Activated naive CD4-positive, alpha-beta T cell treated with anti-CD3 and anti-CD28 coated beads, Interleukin-2, amount 50 U/mL, for 24 hours (primary cell): Measurements from ENCODE around the gene JSRP1.

ENCODE experiments used
- H3K27ac Mint-ChIP-seq: one replicate; pipeline ENCODE4 v1.8.0; 2021; ENCODE audit warnings: mild to moderate bottlenecking, mixed read lengths
- H3K27me3 Mint-ChIP-seq: one replicate; pipeline ENCODE4 v1.8.0; 2021; ENCODE audit warnings: mixed read lengths
- H3K36me3 Mint-ChIP-seq: one replicate; pipeline ENCODE4 v1.8.0; 2021; ENCODE audit warnings: mixed read lengths
- H3K4me1 Mint-ChIP-seq: one replicate; pipeline ENCODE4 v1.8.0; 2021; ENCODE audit warnings: mixed read lengths
- H3K4me3 Mint-ChIP-seq: one replicate; pipeline ENCODE4 v1.8.0; 2021; ENCODE audit warnings: mild to moderate bottlenecking, mixed read lengths
- H3K9me3 Mint-ChIP-seq: one replicate; pipeline ENCODE4 v1.8.0; 2021; ENCODE audit warnings: mixed read lengths

The JSRP1 gene

DNA sequence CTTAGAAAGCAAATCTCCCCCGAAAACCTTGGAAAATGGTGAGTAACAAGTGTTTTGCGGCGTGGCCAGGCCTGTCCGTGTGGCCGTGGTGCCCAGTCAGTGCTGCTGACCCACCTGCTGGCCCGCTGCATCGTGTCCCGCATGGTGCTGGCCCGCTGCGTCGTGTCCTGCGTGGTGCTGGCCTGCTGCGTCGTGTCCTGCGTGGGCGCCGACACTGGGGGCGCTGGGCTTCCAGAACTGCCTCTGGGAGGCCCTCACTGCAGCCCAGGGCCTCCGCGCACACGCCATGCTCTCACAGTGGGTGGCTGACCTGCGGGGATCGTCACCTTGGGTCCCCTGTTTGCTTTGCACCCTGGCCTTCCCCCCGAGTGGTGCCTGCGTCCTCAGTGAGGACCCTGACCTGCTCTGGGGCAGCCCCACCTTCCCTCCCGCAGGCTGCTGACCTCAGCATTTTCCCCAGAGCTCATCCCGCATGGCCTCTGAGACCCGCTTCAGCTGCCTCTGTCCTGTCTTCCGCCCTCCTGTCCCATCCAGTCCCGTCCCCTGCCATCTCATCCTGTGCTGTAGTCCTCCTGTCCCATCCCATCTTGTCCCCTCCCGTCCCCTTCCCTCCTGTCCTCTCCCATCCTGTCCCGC is 30.7 kb downstream of the JSRP1 start:
- Mint-ChIP-seq H3K27me3 (no peaks in the 10 kb centered on the region), H3K27ac (no peak overlapping the region), H3K9me3 (no peaks in the 10 kb centered on the region), H3K4me3 (no peak overlapping the region), H3K36me3 (peaks cover 1% of the 10 kb centered on the region), H3K4me1 (no peaks in the 10 kb centered on the region)

DNA sequence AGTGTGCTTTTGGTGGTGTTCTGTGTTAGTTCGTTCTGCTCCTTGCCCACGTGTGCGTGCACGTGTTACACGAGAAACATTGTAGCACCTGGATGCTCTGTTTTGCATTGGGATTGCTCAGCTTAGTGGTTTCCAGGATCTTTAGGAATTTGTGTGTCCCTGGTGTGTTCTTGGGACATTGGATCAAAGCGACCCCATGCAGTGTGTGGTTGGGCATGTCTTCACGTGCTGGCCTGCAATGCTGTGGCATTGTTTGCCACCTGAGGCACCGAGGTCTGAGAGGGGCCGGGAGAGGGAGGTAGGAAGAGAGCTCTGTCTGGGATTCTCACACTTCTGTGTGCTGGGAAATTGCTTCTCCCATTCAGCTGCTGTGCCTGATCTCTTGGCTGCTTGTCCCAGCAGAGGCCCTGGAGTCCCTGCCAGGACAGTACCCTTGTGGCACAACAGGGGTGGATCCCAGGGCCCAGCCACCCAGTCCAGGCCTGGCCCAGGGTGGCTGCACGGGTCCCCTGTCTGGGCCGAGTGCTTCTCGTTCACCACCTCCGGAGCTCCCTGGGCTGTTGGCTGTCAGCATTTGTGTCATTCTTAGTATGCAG is 31.4 kb downstream of the JSRP1 start:
- H3K36me3 Mint-ChIP-seq: peaks cover 1% of the 10 kb centered on the region
- no peaks in the 10 kb centered on the region for H3K4me1 Mint-ChIP-seq
- no peaks in the 10 kb centered on the region for H3K9me3 Mint-ChIP-seq
- peak overlapping the region; percentile 35 for H3K27ac Mint-ChIP-seq
- no peak overlapping the region for H3K4me3 Mint-ChIP-seq
- no peaks in the 10 kb centered on the region for H3K27me3 Mint-ChIP-seq

DNA sequence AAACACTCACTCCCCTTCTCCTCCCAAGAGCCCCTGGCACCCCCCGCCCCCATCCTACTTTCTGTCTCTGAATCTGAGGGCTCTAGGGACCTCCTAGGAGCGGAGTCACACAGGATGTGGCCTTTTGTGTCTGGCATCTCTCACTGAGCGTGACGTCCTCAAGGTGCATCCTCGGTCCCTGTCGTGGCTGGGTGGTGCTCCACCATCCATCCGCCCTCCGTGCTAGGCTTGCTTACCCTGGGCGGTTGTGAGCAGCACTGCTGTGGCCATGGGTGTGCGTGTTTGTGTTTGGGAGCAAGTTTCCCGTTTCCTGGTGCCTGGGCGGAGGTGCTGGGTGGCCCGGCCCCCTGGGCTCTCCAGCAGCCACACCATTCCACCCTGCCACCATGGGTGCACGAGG is 32.3 kb downstream of the JSRP1 start:
- H3K9me3 Mint-ChIP-seq: no peaks in the 10 kb centered on the region
- no peaks in the 10 kb centered on the region for H3K4me1 Mint-ChIP-seq
- H3K27me3 Mint-ChIP-seq: no peaks in the 10 kb centered on the region
- no peak overlapping the region for H3K27ac Mint-ChIP-seq
- peaks cover 1% of the 10 kb centered on the region for H3K36me3 Mint-ChIP-seq
- H3K4me3 Mint-ChIP-seq: no peak overlapping the region

DNA sequence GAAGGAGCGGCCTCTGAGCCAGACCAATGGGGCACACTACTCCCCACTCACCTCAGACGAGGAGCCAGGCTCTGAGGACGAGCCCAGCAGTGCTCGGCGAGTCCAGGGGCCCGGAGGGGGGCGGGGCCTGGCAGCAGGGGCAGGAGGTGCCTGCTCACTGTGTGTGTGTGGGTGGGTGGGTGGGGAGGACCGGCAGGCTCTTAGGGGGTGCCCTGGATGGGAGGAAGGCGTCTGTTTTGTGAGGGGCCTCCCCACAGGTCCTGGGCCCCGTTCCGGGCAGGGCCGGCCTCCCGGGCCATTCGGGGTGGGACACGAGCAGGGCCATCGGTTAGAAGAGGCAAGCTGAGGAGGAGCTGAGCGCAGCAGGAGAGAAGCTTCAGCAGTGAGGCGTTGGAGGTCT is 32.8 kb downstream of the JSRP1 start:
- H3K27ac Mint-ChIP-seq: no peak overlapping the region
- H3K9me3 Mint-ChIP-seq: no peaks in the 10 kb centered on the region
- no peaks in the 10 kb centered on the region for H3K4me1 Mint-ChIP-seq
- no peak overlapping the region for H3K4me3 Mint-ChIP-seq
- H3K36me3 Mint-ChIP-seq: no peaks in the 10 kb centered on the region
- H3K27me3 Mint-ChIP-seq: no peaks in the 10 kb centered on the region

DNA sequence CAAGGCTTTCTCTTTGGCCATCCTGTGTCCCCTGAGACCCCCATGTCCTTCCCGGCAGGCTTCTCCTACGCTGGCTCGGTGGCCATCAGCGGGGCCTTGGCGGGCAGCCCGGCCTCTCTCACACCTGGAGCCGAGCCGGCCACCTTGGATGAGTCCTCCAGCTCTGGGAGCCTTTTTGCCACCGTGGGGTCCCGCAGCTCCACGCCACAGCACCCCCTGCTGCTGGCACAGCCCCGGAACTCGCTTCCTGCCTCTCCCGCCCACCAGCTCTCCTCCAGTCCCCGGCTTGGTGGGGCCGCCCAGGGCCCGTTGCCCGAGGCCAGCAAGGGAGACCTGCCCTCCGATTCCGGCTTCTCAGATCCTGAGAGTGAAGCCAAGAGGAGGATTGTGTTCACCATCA is 34.3 kb downstream of the JSRP1 start:
- Mint-ChIP-seq H3K4me1 (no peaks in the 10 kb centered on the region), H3K36me3 (peaks cover 3% of the 10 kb centered on the region)

DNA sequence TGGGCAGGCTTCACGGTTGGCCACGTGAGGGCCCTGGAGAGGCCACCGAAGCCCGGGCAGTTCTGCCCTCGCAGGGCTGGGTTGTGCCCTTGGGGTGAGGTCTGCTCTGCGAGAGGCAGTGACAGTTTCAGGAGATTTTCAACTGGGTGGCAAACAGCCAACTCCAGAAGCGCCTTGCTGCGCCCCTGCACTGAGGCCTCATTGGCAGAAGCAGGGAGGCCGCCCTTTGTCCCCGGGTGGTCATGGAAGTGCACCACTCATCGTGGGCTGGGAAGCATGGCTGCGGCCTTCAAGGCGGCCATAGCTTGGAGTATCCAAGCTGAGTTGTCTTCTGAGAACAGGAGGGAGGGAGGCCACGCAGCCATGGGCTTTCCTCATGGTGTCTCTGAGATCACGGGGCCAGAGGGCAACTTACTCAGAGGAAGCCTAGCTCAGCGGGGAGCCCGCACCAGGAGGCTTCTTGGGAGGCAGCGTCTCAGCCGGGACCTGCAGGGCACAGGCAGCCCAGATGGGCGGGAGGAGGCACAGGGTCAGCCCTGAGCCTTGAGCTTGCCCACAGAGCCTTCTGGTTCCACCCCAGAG is 34.9 kb downstream of the JSRP1 start:
- H3K27ac Mint-ChIP-seq: no peak overlapping the region
- no peaks in the 10 kb centered on the region for H3K9me3 Mint-ChIP-seq
- peaks cover 3% of the 10 kb centered on the region for H3K36me3 Mint-ChIP-seq
- H3K4me1 Mint-ChIP-seq: no peaks in the 10 kb centered on the region
- H3K27me3 Mint-ChIP-seq: no peaks in the 10 kb centered on the region
- H3K4me3 Mint-ChIP-seq: no peak overlapping the region

More for the DNA sequence above, 34.3 kb downstream of the JSRP1 start:
- Mint-ChIP-seq H3K27me3 (no peaks in the 10 kb centered on the region), H3K4me3 (no peak overlapping the region), H3K9me3 (no peaks in the 10 kb centered on the region), H3K27ac (no peak overlapping the region)

DNA sequence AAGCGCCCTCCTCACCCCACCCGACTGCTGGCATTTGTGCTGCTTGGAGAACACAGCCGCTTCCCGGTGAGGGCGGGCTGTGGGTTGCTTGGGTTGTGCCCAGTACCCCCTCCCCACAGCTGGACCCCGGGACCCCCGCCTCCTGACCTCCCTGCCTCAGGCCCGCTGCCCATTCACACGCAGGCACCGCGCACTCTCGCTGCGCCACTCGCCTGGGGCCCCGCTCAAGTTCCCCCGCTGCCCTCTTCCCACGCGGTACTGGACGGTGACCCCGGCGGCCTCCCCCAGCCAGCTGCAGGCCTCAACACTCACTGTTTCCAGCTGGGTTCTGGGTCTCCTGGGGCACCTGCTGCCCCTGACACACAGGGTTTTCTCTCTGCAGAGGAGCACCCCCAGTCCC is 36.5 kb downstream of the JSRP1 start:
- Mint-ChIP-seq H3K4me1 (peaks cover 12% of the 10 kb centered on the region), H3K4me3 (no peak overlapping the region), H3K27ac (no peak overlapping the region)

DNA sequence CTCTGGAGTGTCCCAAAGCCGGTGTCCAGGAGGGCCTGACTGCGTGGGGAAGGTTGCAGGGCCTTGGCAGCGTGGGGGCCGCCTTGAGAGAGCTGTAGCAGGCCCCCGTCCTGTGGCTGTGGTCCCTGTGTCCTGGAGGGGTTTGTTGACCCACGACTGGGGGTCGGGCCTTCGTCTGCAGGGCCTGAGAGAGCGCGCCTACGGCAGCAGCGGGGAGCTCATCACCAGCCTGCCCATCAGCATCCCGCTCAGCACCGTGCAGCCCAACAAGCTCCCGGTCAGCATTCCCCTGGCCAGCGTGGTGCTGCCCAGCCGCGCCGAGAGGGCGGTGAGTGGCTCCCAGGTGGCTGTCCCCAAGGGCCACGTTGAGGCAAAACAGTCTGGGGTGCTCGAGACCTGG is 38.6 kb downstream of the JSRP1 start:
- Mint-ChIP-seq H3K36me3 (peaks cover 4% of the 10 kb centered on the region), H3K27me3 (no peaks in the 10 kb centered on the region), H3K9me3 (no peaks in the 10 kb centered on the region), H3K4me1 (peaks cover 15% of the 10 kb centered on the region), H3K27ac (no peak overlapping the region), H3K4me3 (no peak overlapping the region)

More for the DNA sequence above, 36.5 kb downstream of the JSRP1 start:
- H3K36me3 Mint-ChIP-seq: peaks cover 4% of the 10 kb centered on the region
- H3K27me3 Mint-ChIP-seq: no peaks in the 10 kb centered on the region
- H3K9me3 Mint-ChIP-seq: no peaks in the 10 kb centered on the region

DNA sequence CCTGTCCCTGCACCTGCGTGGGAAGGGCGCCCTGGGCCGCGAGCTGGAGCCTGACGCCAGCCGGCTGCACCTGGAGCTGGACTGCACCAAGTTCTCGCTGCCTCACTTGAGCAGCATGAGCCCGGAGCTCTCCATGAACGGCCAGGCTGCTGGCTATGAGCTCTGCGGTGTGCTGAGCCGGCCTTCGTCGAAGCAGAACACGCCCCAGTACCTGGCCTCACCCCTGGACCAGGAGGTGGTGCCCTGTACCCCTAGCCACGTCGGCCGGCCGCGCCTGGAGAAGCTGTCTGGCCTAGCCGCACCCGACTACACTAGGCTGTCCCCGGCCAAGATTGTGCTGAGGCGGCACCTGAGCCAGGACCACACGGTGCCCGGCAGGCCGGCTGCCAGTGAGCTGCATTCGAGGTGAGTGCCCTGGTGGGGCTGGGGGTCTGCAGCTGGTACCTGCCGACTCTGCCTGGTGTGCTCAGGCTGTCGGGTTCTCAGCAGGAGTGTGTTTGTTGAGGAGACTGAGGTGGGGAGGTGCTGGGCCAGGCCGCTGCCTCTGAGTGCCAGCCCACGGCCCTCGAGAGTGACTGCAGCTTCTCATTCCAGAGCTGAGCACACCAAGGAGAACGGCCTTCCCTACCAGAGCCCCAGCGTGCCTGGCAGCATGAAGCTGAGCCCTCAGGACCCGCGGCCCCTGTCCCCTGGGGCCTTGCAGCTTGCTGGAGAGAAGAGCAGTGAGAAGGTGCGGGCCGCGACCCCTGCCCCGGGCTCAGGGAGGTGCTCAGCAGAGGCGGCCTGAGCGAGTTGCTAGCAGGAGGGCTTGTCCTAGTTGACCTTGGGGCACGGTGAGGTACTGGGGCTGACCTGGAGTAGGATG is 39.6 kb downstream of the JSRP1 start:
- Mint-ChIP-seq H3K4me1 (peaks cover 15% of the 10 kb centered on the region), H3K27me3 (no peaks in the 10 kb centered on the region), H3K36me3 (peaks cover 7% of the 10 kb centered on the region), H3K27ac (peak overlapping the region; percentile 62), H3K4me3 (no peak overlapping the region), H3K9me3 (no peaks in the 10 kb centered on the region)

DNA sequence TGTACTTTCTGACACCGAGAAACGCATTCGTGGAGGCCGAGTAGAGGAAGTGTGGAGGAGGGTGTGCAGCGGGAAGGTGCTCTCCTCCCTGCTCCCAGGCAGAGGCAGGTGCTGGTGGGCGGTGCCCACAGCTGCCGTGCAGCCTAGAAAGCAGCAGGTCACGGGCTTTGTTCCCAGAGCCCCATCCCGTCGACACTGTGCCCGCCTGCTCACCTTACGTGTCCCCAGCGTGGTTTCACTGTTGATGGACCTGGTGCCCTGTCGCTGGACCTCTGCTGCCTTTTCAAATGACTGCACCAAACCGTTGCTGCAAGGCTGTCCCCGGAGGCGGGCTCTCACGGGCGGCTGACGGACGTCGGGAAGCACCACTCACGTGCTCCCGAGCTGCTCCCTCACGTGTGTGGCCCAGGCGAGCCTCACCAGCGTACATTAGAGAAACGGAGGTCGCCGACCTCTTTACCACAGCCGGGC is 40.9 kb downstream of the JSRP1 start:
- Mint-ChIP-seq H3K4me1 (peaks cover 15% of the 10 kb centered on the region), H3K27ac (peak overlapping the region; percentile 23), H3K4me3 (peak overlapping the region; percentile 44), H3K27me3 (no peaks in the 10 kb centered on the region), H3K9me3 (no peaks in the 10 kb centered on the region), H3K36me3 (peaks cover 7% of the 10 kb centered on the region)

DNA sequence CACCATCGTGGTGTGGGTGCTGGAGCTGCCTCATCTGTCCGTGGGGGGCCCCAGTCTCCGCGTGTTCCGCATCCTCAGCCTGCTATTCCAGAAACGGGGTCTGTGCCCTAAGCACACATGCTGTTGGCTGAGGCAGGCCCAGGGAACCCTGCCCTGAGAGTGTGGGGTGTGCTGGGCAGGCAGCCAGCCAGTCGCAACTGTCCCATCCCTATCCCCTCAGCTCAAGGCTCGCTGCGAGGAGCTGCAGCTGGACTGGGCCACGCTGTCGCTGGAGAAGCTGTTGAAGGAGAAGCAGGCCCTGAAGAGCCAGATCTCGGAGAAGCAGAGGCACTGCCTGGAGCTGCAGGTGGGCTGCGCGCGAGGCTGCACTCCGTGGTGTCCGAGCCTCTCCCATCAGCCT is 42.0 kb downstream of the JSRP1 start:
- Mint-ChIP-seq H3K27ac (no peak overlapping the region), H3K36me3 (peaks cover 7% of the 10 kb centered on the region), H3K4me3 (no peak overlapping the region), H3K4me1 (peaks cover 15% of the 10 kb centered on the region), H3K9me3 (no peaks in the 10 kb centered on the region), H3K27me3 (no peaks in the 10 kb centered on the region)

DNA sequence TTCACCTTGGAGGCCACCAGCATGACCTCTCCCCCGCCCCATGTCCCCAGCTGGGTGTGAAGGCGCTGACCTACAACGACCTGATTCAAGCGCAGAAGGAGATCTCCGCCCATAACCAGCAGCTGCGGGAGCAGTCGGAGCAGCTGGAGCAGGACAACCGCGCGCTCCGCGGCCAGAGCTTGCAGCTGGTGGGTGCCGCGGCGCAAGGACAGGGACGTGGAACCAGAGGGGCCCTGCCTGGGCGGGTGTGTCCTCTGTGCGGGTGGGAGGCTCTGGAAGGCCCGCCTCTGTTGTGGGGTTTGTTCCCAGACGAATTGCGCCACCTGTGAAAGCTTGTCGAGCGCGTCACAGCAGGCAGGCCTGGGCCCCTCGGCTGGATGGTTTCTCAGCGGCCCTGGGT is 42.4 kb downstream of the JSRP1 start:
- H3K9me3 Mint-ChIP-seq: no peaks in the 10 kb centered on the region
- no peak overlapping the region for H3K4me3 Mint-ChIP-seq
- H3K27me3 Mint-ChIP-seq: no peaks in the 10 kb centered on the region
- no peak overlapping the region for H3K27ac Mint-ChIP-seq
- H3K4me1 Mint-ChIP-seq: peaks cover 15% of the 10 kb centered on the region
- H3K36me3 Mint-ChIP-seq: peaks cover 9% of the 10 kb centered on the region

DNA sequence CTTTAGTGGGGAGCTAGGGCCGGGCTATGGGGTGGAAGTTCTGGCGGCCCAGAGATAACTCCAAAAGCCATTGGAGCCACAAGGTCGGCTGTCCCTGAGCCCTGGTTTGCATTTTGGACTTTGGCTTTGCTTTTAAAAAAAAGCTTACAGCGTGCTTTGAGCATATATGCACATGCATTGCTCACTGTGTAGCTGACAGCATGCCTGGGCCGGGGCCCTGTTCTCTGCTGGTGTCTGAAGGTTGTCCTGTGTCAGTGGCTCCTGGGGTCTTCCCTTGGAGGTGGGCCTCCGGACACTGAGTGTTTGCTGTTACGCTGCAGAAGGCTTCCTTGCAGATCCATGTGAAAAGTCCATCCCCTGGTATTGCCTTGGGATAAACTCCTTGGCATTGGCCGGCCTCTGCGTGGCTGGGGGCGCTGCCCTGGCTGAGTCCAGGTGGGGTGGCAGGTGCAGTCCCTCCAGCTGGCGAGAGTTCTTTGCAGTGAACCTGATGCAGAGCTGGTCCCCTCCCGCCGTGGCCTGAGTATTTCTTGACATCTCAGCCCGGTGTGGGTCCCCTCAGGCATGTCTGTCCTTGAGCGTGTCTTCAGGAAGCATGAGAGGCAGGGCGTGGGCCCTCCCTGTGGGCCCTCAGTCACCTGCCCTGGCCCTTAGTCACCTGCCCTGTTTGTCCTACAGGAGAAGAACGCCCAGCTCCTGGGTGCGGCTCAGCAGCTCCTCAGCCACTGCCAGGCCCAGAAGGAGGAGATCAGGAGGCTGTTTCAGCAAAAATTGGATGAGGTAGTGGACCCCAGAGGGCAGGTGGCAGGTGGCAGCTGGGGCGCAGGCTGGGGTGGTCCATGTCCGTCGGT is 43.1 kb downstream of the JSRP1 start:
- H3K36me3 Mint-ChIP-seq: peaks cover 9% of the 10 kb centered on the region
- H3K4me3 Mint-ChIP-seq: no peak overlapping the region
- no peaks in the 10 kb centered on the region for H3K27me3 Mint-ChIP-seq
- peaks cover 15% of the 10 kb centered on the region for H3K4me1 Mint-ChIP-seq
- H3K27ac Mint-ChIP-seq: peak overlapping the region; percentile 59
- no peaks in the 10 kb centered on the region for H3K9me3 Mint-ChIP-seq

DNA sequence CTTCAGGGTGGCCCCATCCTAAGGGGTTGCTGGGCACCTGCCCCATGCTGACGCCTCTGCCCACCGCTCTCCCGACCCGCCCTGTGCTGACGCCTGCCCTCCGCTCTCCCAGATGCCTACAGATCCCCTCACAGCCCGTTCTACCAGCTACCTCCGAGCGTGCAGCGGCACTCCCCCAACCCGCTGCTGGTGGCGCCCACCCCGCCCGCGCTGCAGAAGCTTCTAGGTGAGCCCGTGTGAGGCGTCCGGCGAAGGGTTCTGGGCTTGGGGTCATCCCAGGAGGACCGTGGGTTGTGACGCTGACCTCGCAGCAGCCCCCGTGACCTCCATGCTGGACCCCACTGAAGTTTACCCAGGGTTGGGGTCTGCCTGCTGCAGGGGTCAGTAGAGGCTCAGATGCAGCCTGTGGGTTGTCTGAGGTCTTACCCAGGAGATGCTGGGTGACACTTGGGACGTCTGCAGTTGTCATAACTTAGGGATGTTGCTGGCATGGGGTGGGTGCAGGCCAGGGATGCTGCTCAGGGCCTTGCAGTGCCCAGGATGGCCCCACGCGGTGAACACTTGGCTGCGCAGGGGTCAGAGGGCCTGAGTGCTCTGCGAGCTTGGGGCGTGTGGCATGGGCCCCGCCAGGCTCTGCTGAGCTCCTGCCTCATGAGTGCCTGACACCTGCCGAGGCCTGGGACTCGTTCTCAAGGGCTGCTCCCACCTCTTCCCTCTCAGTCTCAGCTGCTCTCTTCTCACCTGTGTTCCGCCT is 45.1 kb downstream of the JSRP1 start:
- Mint-ChIP-seq H3K27me3 (no peaks in the 10 kb centered on the region), H3K27ac (no peak overlapping the region), H3K4me3 (no peak overlapping the region), H3K36me3 (peaks cover 8% of the 10 kb centered on the region), H3K4me1 (peaks cover 15% of the 10 kb centered on the region), H3K9me3 (no peaks in the 10 kb centered on the region)
